ENCODE results near the gene ELOVL6. TPM values are rescaled to one million over a fixed set of nuclear protein-coding genes. Genes with fewer than 3 reads are reported as not detected.

The ELOVL6 gene
- total and polyA plus RNA-seq, 7 experiments from 2014 or later = 0.13 to 32.9 (median 0.81) TPM

GRCh38 chr4:110130576-110131358 is 67.6 kb downstream of the ELOVL6 start:
- intact Hi-C loops (cut with micrococcal nuclease) = no loop called here
- no peak overlapping the region for H3K27ac Mint-ChIP-seq
- CTCF ChIA-PET = no interaction called here

GRCh38 chr4:110129544-110129943 is 68.9 kb downstream of the ELOVL6 start:
- intact Hi-C loops (cut with micrococcal nuclease) = no loop called here
- no peak overlapping the region for H3K27ac Mint-ChIP-seq

More at GRCh38 chr4:110130576-110131358, 67.6 kb downstream of the ELOVL6 start:
- no peak overlapping the region for H3K4me3 Mint-ChIP-seq
- no peaks in the 10 kb centered on the region for H3K27me3 Mint-ChIP-seq
- no peak for DNase-seq
- no peaks in the 10 kb centered on the region for H3K9me3 ChIP-seq (ENCODE audit: control insufficient read depth in 2 of 3, low read length in 3 of 3)
- no peak for ATAC-seq
- POLR2A ChIA-PET = interaction anchor here (0.9 kb wide), 1 partner anchor 8 kb away, joined by 3 read pairs; no protein-coding TSS in a partner anchor
- peaks cover 0 to 37% (median 0%) of the 10 kb centered on the region in 5 donors for H3K36me3 Mint-ChIP-seq
- H3K4me1 ChIP-seq (ENCODE audit: control insufficient read depth in 2 of 2, insufficient read depth in 2 of 2, low read length in 2 of 2) = no peaks in the 10 kb centered on the region
- H3K27ac ChIP-seq (ENCODE audit: low read depth, low read length) = no peak overlapping the region
- H3K4me1 Mint-ChIP-seq = peaks cover 0 to 36% (median 3%) of the 10 kb centered on the region in 7 donors
- no peak overlapping the region for H3K4me3 ChIP-seq (ENCODE audit: low read length)
- peaks cover 0 to 3% (median 0%) of the 10 kb centered on the region in 11 donors for H3K9me3 Mint-ChIP-seq
- no peaks in the 10 kb centered on the region for H3K36me3 ChIP-seq (ENCODE audit: control insufficient read depth in 2 of 3, insufficient read depth in 3 of 3, low read length in 3 of 3)
- no peaks in the 10 kb centered on the region for H3K27me3 ChIP-seq (ENCODE audit: control insufficient read depth in 2 of 2, insufficient read depth in 2 of 2, low read length in 2 of 2)

GRCh38 chr4:110128472-110128919 is 69.9 kb downstream of the ELOVL6 start:
- Mint-ChIP-seq H3K27ac (no peak overlapping the region), H3K9me3 (peaks cover 0 to 3% (median 0%) of the 10 kb centered on the region in 11 donors), H3K4me3 (no peak overlapping the region), H3K27me3 (no peaks in the 10 kb centered on the region), H3K36me3 (peaks cover 0 to 39% (median 0%) of the 10 kb centered on the region in 5 donors), H3K4me1 (peaks cover 0 to 40% (median 3%) of the 10 kb centered on the region in 7 donors)
- intact Hi-C loops (cut with micrococcal nuclease) = no loop called here
- POLR2A ChIA-PET = no interaction called here
- no peaks in the 10 kb centered on the region for H3K36me3 ChIP-seq (ENCODE audit: control insufficient read depth in 2 of 3, insufficient read depth in 3 of 3, low read length in 3 of 3)
- H3K27ac ChIP-seq (ENCODE audit: low read depth, low read length) = no peak overlapping the region
- no peaks in the 10 kb centered on the region for H3K9me3 ChIP-seq (ENCODE audit: control insufficient read depth in 2 of 3, low read length in 3 of 3)
- CTCF ChIA-PET = interaction anchor here (0.5 to 0.6 kb wide), 2 partner anchors 9 to 47 kb away, joined by 3 read pairs; no protein-coding TSS in a partner anchor
- no peaks in the 10 kb centered on the region for H3K4me1 ChIP-seq (ENCODE audit: control insufficient read depth in 2 of 2, insufficient read depth in 2 of 2, low read length in 2 of 2)
- H3K4me3 ChIP-seq (ENCODE audit: low read length) = no peak overlapping the region
- DNase-seq (no peak), ATAC-seq (no peak)
- no peaks in the 10 kb centered on the region for H3K27me3 ChIP-seq (ENCODE audit: control insufficient read depth in 2 of 2, insufficient read depth in 2 of 2, low read length in 2 of 2)

More at GRCh38 chr4:110129544-110129943, 68.9 kb downstream of the ELOVL6 start:
- ATAC-seq (no peak), DNase-seq (no peak)
- POLR2A ChIA-PET = no interaction called here
- CTCF ChIA-PET = no interaction called here
- Mint-ChIP-seq H3K4me1 (peaks cover 0 to 36% (median 3%) of the 10 kb centered on the region in 7 donors), H3K9me3 (peaks cover 0 to 3% (median 0%) of the 10 kb centered on the region in 11 donors), H3K4me3 (no peak overlapping the region), H3K36me3 (peaks cover 0 to 37% (median 0%) of the 10 kb centered on the region in 5 donors), H3K27me3 (no peaks in the 10 kb centered on the region)
- Histone ChIP-seq H3K9me3 (ENCODE audit: control insufficient read depth in 2 of 3, low read length in 3 of 3) (no peaks in the 10 kb centered on the region), H3K27ac (ENCODE audit: low read depth, low read length) (no peak overlapping the region), H3K27me3 (ENCODE audit: control insufficient read depth in 2 of 2, insufficient read depth in 2 of 2, low read length in 2 of 2) (no peaks in the 10 kb centered on the region), H3K4me1 (ENCODE audit: control insufficient read depth in 2 of 2, insufficient read depth in 2 of 2, low read length in 2 of 2) (no peaks in the 10 kb centered on the region), H3K36me3 (ENCODE audit: control insufficient read depth in 2 of 3, insufficient read depth in 3 of 3, low read length in 3 of 3) (no peaks in the 10 kb centered on the region), H3K4me3 (ENCODE audit: low read length) (no peak overlapping the region)

GRCh38 chr4:110128029-110128428 is 70.4 kb downstream of the ELOVL6 start:
- intact Hi-C loops (cut with micrococcal nuclease) = no loop called here
- Histone ChIP-seq H3K9me3 (ENCODE audit: control insufficient read depth in 2 of 3, low read length in 3 of 3) (no peaks in the 10 kb centered on the region), H3K4me1 (ENCODE audit: control insufficient read depth in 2 of 2, insufficient read depth in 2 of 2, low read length in 2 of 2) (no peaks in the 10 kb centered on the region), H3K27me3 (ENCODE audit: control insufficient read depth in 2 of 2, insufficient read depth in 2 of 2, low read length in 2 of 2) (no peaks in the 10 kb centered on the region), H3K27ac (ENCODE audit: low read depth, low read length) (no peak overlapping the region), H3K4me3 (ENCODE audit: low read length) (no peak overlapping the region), H3K36me3 (ENCODE audit: control insufficient read depth in 2 of 3, insufficient read depth in 3 of 3, low read length in 3 of 3) (no peaks in the 10 kb centered on the region)
- peaks cover 0 to 3% (median 0%) of the 10 kb centered on the region in 11 donors for H3K9me3 Mint-ChIP-seq
- H3K36me3 Mint-ChIP-seq = peaks cover 0 to 37% (median 0%) of the 10 kb centered on the region in 5 donors
- H3K4me1 Mint-ChIP-seq = peaks cover 0 to 37% (median 3%) of the 10 kb centered on the region in 7 donors
- no peaks in the 10 kb centered on the region for H3K27me3 Mint-ChIP-seq
- CTCF ChIA-PET = interaction anchor here (0.7 kb wide), 1 partner anchor 28 kb away, joined by 4 read pairs; no protein-coding TSS in a partner anchor
- no peak for ATAC-seq
- H3K4me3 Mint-ChIP-seq = no peak overlapping the region
- POLR2A ChIA-PET = no interaction called here
- no peak overlapping the region for H3K27ac Mint-ChIP-seq
- no peak for DNase-seq

GRCh38 chr4:110124711-110125110 is 73.7 kb downstream of the ELOVL6 start:
- Mint-ChIP-seq H3K9me3 (peaks cover 0 to 4% (median 0%) of the 10 kb centered on the region in 11 donors), H3K4me3 (no peak overlapping the region), H3K27ac (no peak overlapping the region), H3K27me3 (no peaks in the 10 kb centered on the region), H3K4me1 (peaks cover 2 to 32% (median 3%) of the 10 kb centered on the region in 7 donors), H3K36me3 (peaks cover 0 to 32% (median 0%) of the 10 kb centered on the region in 5 donors)
- H3K27ac ChIP-seq (ENCODE audit: low read depth, low read length) = no peak overlapping the region
- H3K9me3 ChIP-seq (ENCODE audit: control insufficient read depth in 2 of 3, low read length in 3 of 3) = no peaks in the 10 kb centered on the region
- DNase-seq = no peak
- H3K4me3 ChIP-seq (ENCODE audit: low read length) = no peak overlapping the region
- ATAC-seq = no peak
- no peaks in the 10 kb centered on the region for H3K36me3 ChIP-seq (ENCODE audit: control insufficient read depth in 2 of 3, insufficient read depth in 3 of 3, low read length in 3 of 3)
- ChIA-PET CTCF (no interaction called here), POLR2A (interaction anchor here (0.6 kb wide), 1 partner anchor 95 kb away, joined by 3 read pairs; no protein-coding TSS in a partner anchor)
- no peaks in the 10 kb centered on the region for H3K27me3 ChIP-seq (ENCODE audit: control insufficient read depth in 2 of 2, insufficient read depth in 2 of 2, low read length in 2 of 2)
- peaks cover 0 to 1% of the 10 kb centered on the region in 2 donors for H3K4me1 ChIP-seq (ENCODE audit: control insufficient read depth in 2 of 2, insufficient read depth in 2 of 2, low read length in 2 of 2)
- intact Hi-C loops (cut with micrococcal nuclease) = loop anchor here in 1 of 2 donors (5.0 kb wide), 1 partner anchor 33 kb away; no protein-coding TSS in a partner anchor

- DNase-seq (no peak), ATAC-seq (no peak)
- H3K27ac Mint-ChIP-seq = no peak overlapping the region
- Histone ChIP-seq H3K27me3 (ENCODE audit: control insufficient read depth in 2 of 2, insufficient read depth in 2 of 2, low read length in 2 of 2) (no peaks in the 10 kb centered on the region), H3K4me1 (ENCODE audit: control insufficient read depth in 2 of 2, insufficient read depth in 2 of 2, low read length in 2 of 2) (peaks cover 0 to 7% of the 10 kb centered on the region in 2 donors), H3K27ac (ENCODE audit: low read depth, low read length) (no peak overlapping the region), H3K36me3 (ENCODE audit: control insufficient read depth in 2 of 3, insufficient read depth in 3 of 3, low read length in 3 of 3) (no peaks in the 10 kb centered on the region), H3K9me3 (ENCODE audit: control insufficient read depth in 2 of 3, low read length in 3 of 3) (no peaks in the 10 kb centered on the region), H3K4me3 (ENCODE audit: low read length) (no peak overlapping the region)
- H3K27me3 Mint-ChIP-seq = no peaks in the 10 kb centered on the region
- peaks cover 0 to 23% (median 0%) of the 10 kb centered on the region in 5 donors for H3K36me3 Mint-ChIP-seq
- H3K4me3 Mint-ChIP-seq = no peak overlapping the region
- H3K4me1 Mint-ChIP-seq = peaks cover 2 to 22% (median 8%) of the 10 kb centered on the region in 7 donors
- POLR2A ChIA-PET = no interaction called here
- CTCF ChIA-PET = interaction anchor here (0.6 kb wide), 1 partner anchor 1873 kb away, joined by 3 read pairs; no protein-coding TSS in a partner anchor
- peaks cover 0 to 4% (median 0%) of the 10 kb centered on the region in 11 donors for H3K9me3 Mint-ChIP-seq
- intact Hi-C loops (cut with micrococcal nuclease) = loop anchor here in 1 of 2 donors (1.0 to 5.0 kb wide), 2 partner anchors 17 to 35 kb away; no protein-coding TSS in a partner anchor
These were observed 76.2 kb downstream of the ELOVL6 start for GRCh38 chr4:110122201-110122600.

Measured in naive thymus-derived CD4-positive, alpha-beta T cell (primary cell).